Gastroesophageal sphincter (tissue), 3 donors: Measurements from ENCODE around the gene ANKRD33.

Source experiments
- POLR2A ChIP-seq, 2 donors: fragments of 450-650 bp; IDR thresholded peaks; one replicate each; pipeline ENCODE4 v1.6.1; 2017; ENCODE audit warnings: antibody characterized with exemption in 2 of 2, mild to moderate bottlenecking in 2 of 2, moderate library complexity in 1 of 2
- TF ChIP-seq, protein P1 (sequence below), 4 experiments: fragments of 200-600 bp in 2 of 4; fragments of 450-650 bp in 2 of 4; sonication (generic) in 1 of 4; IDR thresholded peaks; one replicate each; pipeline ENCODE4 v1.5.1; 2017 to 2019; ENCODE audit warnings: antibody characterized with exemption in 4 of 4, mild to moderate bottlenecking in 2 of 4, moderate library complexity in 2 of 4

DNA sequence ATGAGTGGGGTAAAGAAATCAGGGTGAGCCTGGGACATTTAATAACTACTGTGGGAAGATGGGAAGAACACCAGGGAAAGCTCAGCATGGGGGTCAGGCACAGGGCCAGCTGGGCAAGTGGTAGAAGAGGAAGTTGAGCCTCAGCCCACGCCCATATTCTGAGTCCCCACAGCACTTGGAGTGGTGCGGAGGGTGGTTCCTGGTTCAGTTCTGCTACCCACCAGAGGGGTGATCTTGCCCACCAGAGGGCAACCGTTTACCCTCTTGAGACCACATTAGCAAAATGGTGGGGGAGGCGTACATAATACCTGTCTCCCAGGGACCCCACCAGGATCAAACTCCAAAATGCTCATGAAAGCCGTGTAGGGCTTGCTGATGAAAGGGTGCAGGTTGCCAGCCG is 16.8 kb upstream of the ANKRD33 start:
- TF ChIP-seq, protein P1, sequence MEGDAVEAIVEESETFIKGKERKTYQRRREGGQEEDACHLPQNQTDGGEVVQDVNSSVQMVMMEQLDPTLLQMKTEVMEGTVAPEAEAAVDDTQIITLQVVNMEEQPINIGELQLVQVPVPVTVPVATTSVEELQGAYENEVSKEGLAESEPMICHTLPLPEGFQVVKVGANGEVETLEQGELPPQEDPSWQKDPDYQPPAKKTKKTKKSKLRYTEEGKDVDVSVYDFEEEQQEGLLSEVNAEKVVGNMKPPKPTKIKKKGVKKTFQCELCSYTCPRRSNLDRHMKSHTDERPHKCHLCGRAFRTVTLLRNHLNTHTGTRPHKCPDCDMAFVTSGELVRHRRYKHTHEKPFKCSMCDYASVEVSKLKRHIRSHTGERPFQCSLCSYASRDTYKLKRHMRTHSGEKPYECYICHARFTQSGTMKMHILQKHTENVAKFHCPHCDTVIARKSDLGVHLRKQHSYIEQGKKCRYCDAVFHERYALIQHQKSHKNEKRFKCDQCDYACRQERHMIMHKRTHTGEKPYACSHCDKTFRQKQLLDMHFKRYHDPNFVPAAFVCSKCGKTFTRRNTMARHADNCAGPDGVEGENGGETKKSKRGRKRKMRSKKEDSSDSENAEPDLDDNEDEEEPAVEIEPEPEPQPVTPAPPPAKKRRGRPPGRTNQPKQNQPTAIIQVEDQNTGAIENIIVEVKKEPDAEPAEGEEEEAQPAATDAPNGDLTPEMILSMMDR (IDR thresholded peaks at IDR 0.05): no peak
- TF ChIP-seq POLR2A (IDR thresholded peaks at IDR 0.05): no peak
